A549 (cell line): ENCODE results near the gene MAT2A.

Source experiments
- MYC ChIP-seq: IDR thresholded peaks from 2 replicates; pipeline ENCODE4 v1.6.1; 2012; ENCODE audit warnings: mild to moderate bottlenecking, inconsistent platforms, low read length, improper control_type of control experiment, borderline replicate concordance
- POLR2A ChIP-seq: IDR thresholded peaks from 2 replicates; pipeline ENCODE4 v1.6.1; 2012; ENCODE audit warnings: mild to moderate bottlenecking, low read length
- TF ChIP-seq, protein P1 (sequence below): fragments of >200 bp; sonication (Bioruptor Twin); formaldehyde crosslinking; IDR thresholded peaks from 3 replicates; pipeline ENCODE4 v1.5.1; 2016
- TF ChIP-seq, protein P2 (sequence below): fragments of 200-600 bp; sonication (generic); IDR thresholded peaks from 2 replicates; pipeline ENCODE4 v1.6.1; 2016; ENCODE audit warnings: antibody characterized with exemption, mild to moderate bottlenecking, moderate library complexity

DNA sequence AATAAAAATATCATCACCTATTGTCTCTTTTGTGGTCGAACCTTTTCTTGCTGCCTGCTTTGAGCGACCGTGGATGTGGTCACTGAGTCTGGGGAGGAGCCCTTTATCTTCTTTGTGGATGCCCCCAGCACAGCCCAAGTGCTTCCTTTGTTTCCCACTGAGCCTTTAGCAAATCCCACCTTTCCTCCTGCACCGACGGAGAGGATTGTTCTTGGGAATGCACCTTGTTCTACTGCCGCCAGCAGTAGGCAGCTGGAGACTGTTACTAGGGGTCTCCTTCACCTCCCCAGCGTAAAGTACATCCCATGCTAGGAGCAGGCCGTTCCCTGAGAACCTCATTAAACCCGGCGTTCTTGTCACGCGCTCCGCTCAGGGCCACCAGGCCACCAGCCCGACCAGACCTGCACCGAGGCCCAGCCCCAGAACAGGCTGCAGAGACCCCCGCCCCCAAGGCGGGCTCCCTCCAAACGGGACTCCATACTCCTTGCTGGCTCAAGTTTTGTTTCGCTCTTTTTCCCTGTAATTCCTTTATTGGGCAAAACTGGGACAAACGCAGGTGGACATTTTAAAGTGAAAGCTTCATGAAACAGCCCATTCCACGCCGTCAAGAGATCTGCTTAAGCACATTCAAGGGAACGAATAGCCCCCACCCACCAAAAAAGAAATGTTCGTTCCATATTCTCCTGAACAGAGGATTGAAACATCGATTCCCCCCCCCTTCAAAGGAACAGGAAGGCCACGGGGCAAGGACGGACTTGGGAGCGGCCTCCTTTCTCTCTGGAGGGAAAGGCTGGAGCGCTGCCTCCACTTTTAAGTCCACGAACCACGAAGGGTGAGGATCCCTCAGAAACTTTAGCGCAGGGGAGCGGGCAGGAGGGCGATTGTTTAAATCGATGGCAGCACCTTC is 1.1 kb upstream of the MAT2A start:
- TF ChIP-seq, protein P1, sequence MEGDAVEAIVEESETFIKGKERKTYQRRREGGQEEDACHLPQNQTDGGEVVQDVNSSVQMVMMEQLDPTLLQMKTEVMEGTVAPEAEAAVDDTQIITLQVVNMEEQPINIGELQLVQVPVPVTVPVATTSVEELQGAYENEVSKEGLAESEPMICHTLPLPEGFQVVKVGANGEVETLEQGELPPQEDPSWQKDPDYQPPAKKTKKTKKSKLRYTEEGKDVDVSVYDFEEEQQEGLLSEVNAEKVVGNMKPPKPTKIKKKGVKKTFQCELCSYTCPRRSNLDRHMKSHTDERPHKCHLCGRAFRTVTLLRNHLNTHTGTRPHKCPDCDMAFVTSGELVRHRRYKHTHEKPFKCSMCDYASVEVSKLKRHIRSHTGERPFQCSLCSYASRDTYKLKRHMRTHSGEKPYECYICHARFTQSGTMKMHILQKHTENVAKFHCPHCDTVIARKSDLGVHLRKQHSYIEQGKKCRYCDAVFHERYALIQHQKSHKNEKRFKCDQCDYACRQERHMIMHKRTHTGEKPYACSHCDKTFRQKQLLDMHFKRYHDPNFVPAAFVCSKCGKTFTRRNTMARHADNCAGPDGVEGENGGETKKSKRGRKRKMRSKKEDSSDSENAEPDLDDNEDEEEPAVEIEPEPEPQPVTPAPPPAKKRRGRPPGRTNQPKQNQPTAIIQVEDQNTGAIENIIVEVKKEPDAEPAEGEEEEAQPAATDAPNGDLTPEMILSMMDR: no peak
- 0 out of 2 replicates have a peak, but pooled peaks have one; percentile 41 for TF ChIP-seq MYC
- TF ChIP-seq, protein P2, sequence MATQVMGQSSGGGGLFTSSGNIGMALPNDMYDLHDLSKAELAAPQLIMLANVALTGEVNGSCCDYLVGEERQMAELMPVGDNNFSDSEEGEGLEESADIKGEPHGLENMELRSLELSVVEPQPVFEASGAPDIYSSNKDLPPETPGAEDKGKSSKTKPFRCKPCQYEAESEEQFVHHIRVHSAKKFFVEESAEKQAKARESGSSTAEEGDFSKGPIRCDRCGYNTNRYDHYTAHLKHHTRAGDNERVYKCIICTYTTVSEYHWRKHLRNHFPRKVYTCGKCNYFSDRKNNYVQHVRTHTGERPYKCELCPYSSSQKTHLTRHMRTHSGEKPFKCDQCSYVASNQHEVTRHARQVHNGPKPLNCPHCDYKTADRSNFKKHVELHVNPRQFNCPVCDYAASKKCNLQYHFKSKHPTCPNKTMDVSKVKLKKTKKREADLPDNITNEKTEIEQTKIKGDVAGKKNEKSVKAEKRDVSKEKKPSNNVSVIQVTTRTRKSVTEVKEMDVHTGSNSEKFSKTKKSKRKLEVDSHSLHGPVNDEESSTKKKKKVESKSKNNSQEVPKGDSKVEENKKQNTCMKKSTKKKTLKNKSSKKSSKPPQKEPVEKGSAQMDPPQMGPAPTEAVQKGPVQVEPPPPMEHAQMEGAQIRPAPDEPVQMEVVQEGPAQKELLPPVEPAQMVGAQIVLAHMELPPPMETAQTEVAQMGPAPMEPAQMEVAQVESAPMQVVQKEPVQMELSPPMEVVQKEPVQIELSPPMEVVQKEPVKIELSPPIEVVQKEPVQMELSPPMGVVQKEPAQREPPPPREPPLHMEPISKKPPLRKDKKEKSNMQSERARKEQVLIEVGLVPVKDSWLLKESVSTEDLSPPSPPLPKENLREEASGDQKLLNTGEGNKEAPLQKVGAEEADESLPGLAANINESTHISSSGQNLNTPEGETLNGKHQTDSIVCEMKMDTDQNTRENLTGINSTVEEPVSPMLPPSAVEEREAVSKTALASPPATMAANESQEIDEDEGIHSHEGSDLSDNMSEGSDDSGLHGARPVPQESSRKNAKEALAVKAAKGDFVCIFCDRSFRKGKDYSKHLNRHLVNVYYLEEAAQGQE: no peak
- peak; percentile 40 for TF ChIP-seq POLR2A
